Stomach (tissue), 9 donors: ENCODE results near the gene BHLHA15. TPM values are rescaled to one million over a fixed set of nuclear protein-coding genes. Genes with fewer than 3 reads are reported as not detected.

ENCODE experiments used
- DNase-seq, 2 donors: peaks; one replicate each; pipeline versions ENCODE4 v3.0.0 to v3.0.0-alpha.2; 2013 to 2019
- H3K27ac ChIP-seq, 5 donors: fragments of 200-600 bp in 4 of 5; sonication (generic) in 4 of 5; one replicate each; pipeline ENCODE4 v1.5.1; 2013 to 2019; ENCODE audit warnings: mild to moderate bottlenecking in 1 of 5, moderate library complexity in 1 of 5
- H3K27me3 ChIP-seq, 3 donors: fragments of 200-600 bp; sonication (generic); one replicate each; pipeline ENCODE4 v1.5.1; 2017 to 2019; ENCODE audit warnings: mixed run types in 1 of 3
- H3K36me3 ChIP-seq, 4 donors: fragments of 200-600 bp; sonication (generic); 1 replicate in 3 of 4; 2 replicates in 1 of 4; pipeline ENCODE4 v1.5.1; 2016 to 2019
- H3K4me1 ChIP-seq, 4 donors: fragments of 200-600 bp; sonication (generic); one replicate each; pipeline ENCODE4 v1.5.1; 2016 to 2019
- H3K4me3 ChIP-seq, 4 donors: fragments of 200-600 bp; sonication (generic) in 3 of 4; one replicate each; pipeline ENCODE4 v1.5.1; 2016 to 2019; ENCODE audit warnings: mild to moderate bottlenecking in 1 of 4
- H3K9me3 ChIP-seq, 4 donors: fragments of 200-600 bp; sonication (generic); one replicate each; pipeline ENCODE4 v1.5.1; 2016 to 2019
- EP300 ChIP-seq: sonication (generic); formaldehyde crosslinking; IDR thresholded peaks from one replicate; pipeline ENCODE4 v1.6.1; 2017; ENCODE audit warnings: antibody characterized with exemption
- POLR2A ChIP-seq, 4 donors: fragments of 450-650 bp; IDR thresholded peaks; one replicate each; pipeline ENCODE4 v1.6.1; 2016; ENCODE audit warnings: antibody characterized with exemption in 4 of 4, control low read depth in 2 of 4, mild to moderate bottlenecking in 1 of 4, moderate library complexity in 1 of 4
- POLR2AphosphoS5 ChIP-seq, 3 donors: sonication (generic); formaldehyde crosslinking; IDR thresholded peaks; one replicate each; pipeline ENCODE4 v1.6.1; 2016; ENCODE audit warnings: antibody characterized with exemption in 3 of 3
- WGBS, 5 donors: extraction: QIAGEN DNeasy Blood & Tissue Kit in 3 of 5; methylation state at CpG; one replicate each; pipeline versions ENCODE4 v1.1.5 to v1.1.7; 2013 to 2018; 5-methylcytosine and 5-hydroxymethylcytosine counted together
- intact Hi-C: fragments of 100-400 bp; cut with DNase I; formaldehyde crosslinking; loops from one replicate; pipeline ENCODE4 v1.15.1; 2023; ENCODE audit warnings: low total_unique reads
- polyA plus RNA-seq, 3 donors: library from polyadenylated mRNA; stranded (reverse); fragments of 200-250 nt; gene quantifications; one replicate each; pipeline ENCODE4 v1.2.3, GENCODE V29; 2013
- total RNA-seq, 5 donors: library from RNA; depleted of rRNA; stranded (reverse); fragments of >200 nt; gene quantifications; one replicate each; pipeline versions ENCODE4 v1.1.0 to v1.2.3, GENCODE V29; 2014 to 2016
- TF ChIP-seq, protein P1 (sequence below), 7 experiments: fragments of 450-650 bp in 4 of 7; fragments of 200-600 bp in 3 of 7; sonication (generic) in 3 of 7; IDR thresholded peaks; one replicate each; pipeline ENCODE4 v1.5.1; 2016 to 2019; ENCODE audit warnings: antibody characterized with exemption in 7 of 7, control low read depth in 2 of 7, mild to moderate bottlenecking in 1 of 7
- donor health status: healthy with polysubstance abuse.
- donor health status: Bipolar disorder and iron deficiency.
- donor health status: healthy.

The BHLHA15 gene
- total and polyA plus RNA-seq, 8 donors: 1.3 to 108 (median 11.3) TPM; not detected in 2

DNA sequence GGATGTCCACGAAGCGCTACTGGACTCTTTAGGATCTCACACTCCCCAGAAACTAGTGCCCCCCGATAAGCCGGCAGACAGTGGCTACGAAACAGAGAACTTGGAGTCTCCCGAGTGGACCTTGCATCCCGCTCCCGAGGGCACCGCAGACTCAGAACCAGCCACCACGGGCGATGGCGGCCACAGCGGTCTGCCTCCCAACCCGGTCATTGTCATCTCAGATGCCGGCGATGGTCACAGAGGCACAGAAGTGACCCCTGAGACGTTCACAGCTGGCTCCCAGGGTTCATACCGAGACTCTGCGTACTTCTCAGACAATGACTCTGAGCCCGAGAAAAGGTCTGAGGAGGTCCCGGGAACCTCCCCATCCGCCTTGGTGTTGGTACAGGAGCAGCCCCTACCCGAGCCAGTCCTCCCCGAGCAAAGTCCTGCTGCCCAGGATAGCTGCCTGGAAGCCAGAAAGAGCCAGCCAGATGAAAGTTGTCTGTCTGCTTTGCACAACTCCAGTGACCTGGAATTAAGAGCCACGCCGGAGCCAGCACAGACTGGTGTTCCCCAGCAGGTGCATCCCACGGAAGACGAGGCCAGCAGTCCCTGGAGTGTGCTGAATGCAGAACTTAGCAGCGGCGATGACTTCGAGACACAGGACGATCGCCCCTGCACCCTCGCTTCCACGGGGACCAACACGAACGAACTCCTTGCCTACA, 17.6 kb upstream of the BHLHA15 start:
- Histone ChIP-seq H3K4me1 (no peaks in the 10 kb centered on the region), H3K27me3 (no peaks in the 10 kb centered on the region), H3K9me3 (peaks cover 0 to 5% (median 2%) of the 10 kb centered on the region in 4 donors), H3K4me3 (no peak overlapping the region), H3K27ac (no peak overlapping the region), H3K36me3 (peaks cover 49 to 95% (median 82%) of the 10 kb centered on the region in 4 donors)
- DNase-seq: no peak
- 94 to 98% (median 96%) methylated on average over 15 to 37 of the region's 37 CpGs for WGBS, 5 donors
- intact Hi-C loops: no loop called here
- no peak for TF ChIP-seq EP300

DNA sequence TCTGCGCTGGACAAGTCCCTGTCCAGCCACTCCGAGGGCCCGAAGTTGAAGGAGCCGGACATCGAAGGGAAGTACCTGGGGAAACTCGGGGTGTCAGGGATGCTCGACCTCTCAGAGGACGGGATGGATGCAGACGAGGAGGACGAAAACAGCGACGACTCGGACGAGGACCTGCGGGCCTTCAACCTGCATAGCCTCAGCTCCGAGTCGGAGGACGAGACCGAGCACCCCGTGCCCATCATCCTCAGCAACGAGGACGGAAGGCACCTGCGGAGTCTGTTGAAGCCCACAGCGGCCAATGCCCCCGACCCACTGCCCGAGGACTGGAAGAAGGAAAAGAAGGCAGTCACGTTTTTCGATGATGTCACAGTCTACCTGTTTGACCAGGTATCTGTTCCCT, 17.1 kb upstream of the BHLHA15 start:
- H3K9me3 ChIP-seq: peaks cover 0 to 5% (median 2%) of the 10 kb centered on the region in 4 donors
- peaks cover 46 to 91% (median 78%) of the 10 kb centered on the region in 4 donors for H3K36me3 ChIP-seq
- no peaks in the 10 kb centered on the region for H3K4me1 ChIP-seq
- intact Hi-C loops: no loop called here
- H3K4me3 ChIP-seq: no peak overlapping the region
- H3K27ac ChIP-seq: no peak overlapping the region
- no peak for TF ChIP-seq POLR2A (IDR thresholded peaks at IDR 0.05)
- TF ChIP-seq EP300: no peak
- TF ChIP-seq, protein P1, sequence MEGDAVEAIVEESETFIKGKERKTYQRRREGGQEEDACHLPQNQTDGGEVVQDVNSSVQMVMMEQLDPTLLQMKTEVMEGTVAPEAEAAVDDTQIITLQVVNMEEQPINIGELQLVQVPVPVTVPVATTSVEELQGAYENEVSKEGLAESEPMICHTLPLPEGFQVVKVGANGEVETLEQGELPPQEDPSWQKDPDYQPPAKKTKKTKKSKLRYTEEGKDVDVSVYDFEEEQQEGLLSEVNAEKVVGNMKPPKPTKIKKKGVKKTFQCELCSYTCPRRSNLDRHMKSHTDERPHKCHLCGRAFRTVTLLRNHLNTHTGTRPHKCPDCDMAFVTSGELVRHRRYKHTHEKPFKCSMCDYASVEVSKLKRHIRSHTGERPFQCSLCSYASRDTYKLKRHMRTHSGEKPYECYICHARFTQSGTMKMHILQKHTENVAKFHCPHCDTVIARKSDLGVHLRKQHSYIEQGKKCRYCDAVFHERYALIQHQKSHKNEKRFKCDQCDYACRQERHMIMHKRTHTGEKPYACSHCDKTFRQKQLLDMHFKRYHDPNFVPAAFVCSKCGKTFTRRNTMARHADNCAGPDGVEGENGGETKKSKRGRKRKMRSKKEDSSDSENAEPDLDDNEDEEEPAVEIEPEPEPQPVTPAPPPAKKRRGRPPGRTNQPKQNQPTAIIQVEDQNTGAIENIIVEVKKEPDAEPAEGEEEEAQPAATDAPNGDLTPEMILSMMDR (IDR thresholded peaks at IDR 0.05): no peak
- TF ChIP-seq POLR2AphosphoS5 (IDR thresholded peaks at IDR 0.05): no peak
- no peaks in the 10 kb centered on the region for H3K27me3 ChIP-seq
- DNase-seq: no peak
- WGBS, 5 donors: 95 to 97% (median 97%) methylated on average over 27 to 28 of the region's 28 CpGs

DNA sequence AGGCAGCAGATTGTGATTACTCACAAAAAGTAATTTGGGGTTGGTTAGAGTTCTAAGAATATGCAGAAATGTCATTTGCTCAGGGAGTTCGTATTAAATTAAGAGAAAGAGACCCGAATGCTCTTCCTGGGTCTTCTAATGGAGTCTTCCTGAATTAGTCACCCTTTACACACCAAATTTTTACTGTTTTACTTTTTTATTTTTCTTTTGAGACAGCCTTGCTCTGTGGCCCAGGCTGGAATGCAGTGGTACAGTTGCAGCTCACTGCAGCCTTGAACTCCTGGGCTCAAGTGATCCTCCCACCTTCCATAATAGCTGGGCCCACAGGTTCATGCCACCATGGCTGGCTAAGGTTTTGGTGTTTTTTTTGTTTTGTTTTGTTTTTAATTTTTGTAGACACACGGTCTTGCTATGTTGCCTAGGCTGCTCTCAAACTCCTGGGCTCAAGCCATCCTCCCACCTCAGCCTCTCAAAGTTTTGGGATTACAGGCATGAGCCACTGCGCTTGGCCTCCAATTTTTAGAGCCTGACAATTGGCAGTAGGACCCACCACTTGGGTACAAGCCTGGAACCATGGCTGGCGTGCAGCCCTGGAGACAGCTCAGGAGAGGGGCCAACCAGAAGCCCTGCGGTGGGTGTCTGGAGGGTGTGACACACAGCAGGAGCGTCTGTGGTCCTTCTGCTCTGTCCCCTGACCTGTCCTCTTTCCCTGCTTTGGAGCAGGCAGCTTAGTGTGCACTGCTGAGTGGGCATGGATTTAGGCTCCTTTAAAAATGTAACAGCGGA, 16.4 kb upstream of the BHLHA15 start:
- Histone ChIP-seq H3K36me3 (peaks cover 43 to 90% (median 74%) of the 10 kb centered on the region in 4 donors), H3K4me1 (no peaks in the 10 kb centered on the region), H3K9me3 (peaks cover 0 to 5% (median 2%) of the 10 kb centered on the region in 4 donors), H3K27me3 (no peaks in the 10 kb centered on the region), H3K4me3 (no peak overlapping the region), H3K27ac (no peak overlapping the region)
- intact Hi-C loops: no loop called here
- WGBS, 5 donors: 91 to 98% (median 95%) methylated on average over 8 of the region's 8 CpGs
- no peak for DNase-seq
- TF ChIP-seq, protein P1 (IDR thresholded peaks at IDR 0.05): no peak
- TF ChIP-seq EP300: no peak
- no peak for TF ChIP-seq POLR2A (IDR thresholded peaks at IDR 0.05)
- no peak for TF ChIP-seq POLR2AphosphoS5 (IDR thresholded peaks at IDR 0.05)

DNA sequence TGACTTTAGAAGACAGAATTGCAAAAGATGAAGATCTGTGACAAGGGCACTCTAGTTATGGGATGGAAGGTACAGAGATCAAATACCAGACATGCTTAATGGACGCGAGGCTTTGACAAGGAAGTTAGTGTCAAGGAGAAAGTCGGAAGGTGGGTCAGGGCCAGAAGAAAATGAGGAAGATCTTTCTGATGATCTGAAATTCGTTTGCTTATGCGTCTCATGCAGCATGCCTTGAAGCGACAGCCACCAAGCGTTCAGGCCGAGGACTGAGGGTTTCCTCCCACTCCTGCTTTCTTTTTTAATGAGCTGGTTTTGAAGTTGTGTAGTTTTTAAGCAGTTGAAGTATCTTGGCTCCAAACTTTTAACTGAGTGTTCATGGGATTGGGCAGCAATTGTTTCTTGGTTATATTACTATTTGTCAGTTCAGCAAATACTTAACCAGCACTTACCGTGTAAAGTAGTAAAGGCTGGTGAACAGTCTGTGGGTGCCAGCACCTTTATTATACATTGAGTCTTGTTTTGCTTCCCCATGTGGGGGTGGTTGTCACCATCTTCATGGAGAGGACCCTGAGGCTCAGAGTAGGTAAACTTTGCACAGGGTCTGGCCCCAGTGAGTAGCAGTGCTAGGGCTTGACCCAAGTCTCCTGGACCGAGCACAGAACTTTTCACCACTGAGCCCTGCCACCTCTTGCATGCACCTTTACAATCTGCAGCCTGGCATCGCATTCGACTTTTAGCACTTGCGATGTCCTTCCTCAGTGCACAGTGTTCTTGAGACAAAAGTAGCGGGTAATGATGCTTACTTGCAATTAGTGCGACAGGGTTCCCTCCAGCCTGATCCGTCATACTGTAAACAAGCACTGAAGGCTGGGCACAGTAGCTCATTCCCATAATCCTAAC, 14.3 kb upstream of the BHLHA15 start:
- Histone ChIP-seq H3K9me3 (peaks cover 0 to 5% (median 2%) of the 10 kb centered on the region in 4 donors), H3K4me3 (no peak overlapping the region), H3K27ac (no peak overlapping the region), H3K36me3 (peaks cover 33 to 69% (median 56%) of the 10 kb centered on the region in 4 donors), H3K27me3 (no peaks in the 10 kb centered on the region), H3K4me1 (peaks cover 0 to 3% (median 0%) of the 10 kb centered on the region in 4 donors)
- intact Hi-C loops: no loop called here
- TF ChIP-seq POLR2AphosphoS5 (IDR thresholded peaks at IDR 0.05) (no peak), EP300 (no peak), POLR2A (IDR thresholded peaks at IDR 0.05) (no peak)
- TF ChIP-seq, protein P1 (IDR thresholded peaks at IDR 0.05): no peak
- no peak for DNase-seq
- 84 to 94% (median 93%) methylated on average over 16 of the region's 16 CpGs for WGBS, 5 donors
